ENCODE measurements around the gene MAD1L1. TPM values are rescaled to one million over a fixed set of nuclear protein-coding genes. Genes with fewer than 3 reads are reported as not detected.
"Not testable (repeated sequence)": the region's sequence is repeated elsewhere in the genome, so short reads cannot be mapped to it uniquely, and the experiment has no call there.

MAD1L1 gene
- total RNA-seq, 2 donors from 2014 or later = 81.3 to 115 TPM

GRCh38 chr7:1817061-1817712 is 415.6 kb downstream of the MAD1L1 start:
- DNase-seq (no peak), ATAC-seq (no peak)

GRCh38 chr7:1816451-1816850 is 416.3 kb downstream of the MAD1L1 start:
- H3K4me1 Mint-ChIP-seq = peaks cover 13% of the 10 kb centered on the region
- ATAC-seq = not testable (repeated sequence)

More at GRCh38 chr7:1817061-1817712, 415.6 kb downstream of the MAD1L1 start:
- Mint-ChIP-seq H3K4me3 (no peak overlapping the region), H3K27me3 (no peaks in the 10 kb centered on the region), H3K36me3 (ENCODE audit: low read depth) (no peaks in the 10 kb centered on the region), H3K4me1 (peaks cover 13% of the 10 kb centered on the region), H3K27ac (no peak overlapping the region)
- no peaks in the 10 kb centered on the region for H3K9me3 ChIP-seq (ENCODE audit: control insufficient read depth, low read length, poor library complexity, severe bottlenecking)

GRCh38 chr7:1815551-1816281 is 417.0 kb downstream of the MAD1L1 start:
- not testable (repeated sequence) for H3K36me3 Mint-ChIP-seq (ENCODE audit: low read depth); H3K27me3 Mint-ChIP-seq; H3K27ac Mint-ChIP-seq; H3K9me3 ChIP-seq (ENCODE audit: control insufficient read depth, low read length, poor library complexity, severe bottlenecking); ATAC-seq; DNase-seq; H3K4me3 Mint-ChIP-seq
- H3K4me1 Mint-ChIP-seq = peaks cover 11% of the 10 kb centered on the region

More at GRCh38 chr7:1816451-1816850, 416.3 kb downstream of the MAD1L1 start:
- not testable (repeated sequence) for H3K27me3 Mint-ChIP-seq; H3K9me3 ChIP-seq (ENCODE audit: control insufficient read depth, low read length, poor library complexity, severe bottlenecking); DNase-seq; H3K4me3 Mint-ChIP-seq; H3K27ac Mint-ChIP-seq; H3K36me3 Mint-ChIP-seq (ENCODE audit: low read depth)

GRCh38 chr7:1815051-1815481 is 417.7 kb downstream of the MAD1L1 start:
- no peaks in the 10 kb centered on the region for H3K27me3 Mint-ChIP-seq
- H3K4me3 Mint-ChIP-seq = no peak overlapping the region
- no peak overlapping the region for H3K27ac Mint-ChIP-seq
- no peaks in the 10 kb centered on the region for H3K9me3 ChIP-seq (ENCODE audit: control insufficient read depth, low read length, poor library complexity, severe bottlenecking)
- DNase-seq (no peak), ATAC-seq (no peak)
- H3K36me3 Mint-ChIP-seq (ENCODE audit: low read depth) = no peaks in the 10 kb centered on the region
- H3K4me1 Mint-ChIP-seq = peaks cover 9% of the 10 kb centered on the region

GRCh38 chr7:1814089-1814811 is 418.5 kb downstream of the MAD1L1 start:
- no peak overlapping the region for H3K4me3 Mint-ChIP-seq
- no peaks in the 10 kb centered on the region for H3K27me3 Mint-ChIP-seq
- no peak for ATAC-seq
- no peaks in the 10 kb centered on the region for H3K9me3 ChIP-seq (ENCODE audit: control insufficient read depth, low read length, poor library complexity, severe bottlenecking)
- DNase-seq = no peak
- H3K27ac Mint-ChIP-seq = no peak overlapping the region
- peaks cover 3% of the 10 kb centered on the region for H3K4me1 Mint-ChIP-seq
- no peaks in the 10 kb centered on the region for H3K36me3 Mint-ChIP-seq (ENCODE audit: low read depth)

- ATAC-seq (no peak), DNase-seq (no peak)
- H3K36me3 Mint-ChIP-seq (ENCODE audit: low read depth) = no peaks in the 10 kb centered on the region
These were observed 419.2 kb downstream of the MAD1L1 start for GRCh38 chr7:1813394-1814088.

GRCh38 chr7:1812509-1813393 is 420.0 kb downstream of the MAD1L1 start:
- no peaks in the 10 kb centered on the region for H3K4me1 Mint-ChIP-seq
- H3K4me3 Mint-ChIP-seq = no peak overlapping the region
- DNase-seq = no peak
- no peak for ATAC-seq
- H3K9me3 ChIP-seq (ENCODE audit: control insufficient read depth, low read length, poor library complexity, severe bottlenecking) = no peaks in the 10 kb centered on the region
- no peak overlapping the region for H3K27ac Mint-ChIP-seq
- peaks cover 4% of the 10 kb centered on the region for H3K27me3 Mint-ChIP-seq
- no peaks in the 10 kb centered on the region for H3K36me3 Mint-ChIP-seq (ENCODE audit: low read depth)

More at GRCh38 chr7:1813394-1814088, 419.2 kb downstream of the MAD1L1 start:
- no peak overlapping the region for H3K4me3 Mint-ChIP-seq
- H3K27me3 Mint-ChIP-seq = no peaks in the 10 kb centered on the region
- no peak overlapping the region for H3K27ac Mint-ChIP-seq
- no peaks in the 10 kb centered on the region for H3K9me3 ChIP-seq (ENCODE audit: control insufficient read depth, low read length, poor library complexity, severe bottlenecking)
- H3K4me1 Mint-ChIP-seq = no peaks in the 10 kb centered on the region

- DNase-seq (no peak), ATAC-seq (no peak)
- H3K9me3 ChIP-seq (ENCODE audit: control insufficient read depth, low read length, poor library complexity, severe bottlenecking) = no peaks in the 10 kb centered on the region
- H3K27me3 Mint-ChIP-seq = peaks cover 4% of the 10 kb centered on the region
- no peaks in the 10 kb centered on the region for H3K36me3 Mint-ChIP-seq (ENCODE audit: low read depth)
- H3K4me1 Mint-ChIP-seq = no peaks in the 10 kb centered on the region
- H3K27ac Mint-ChIP-seq = no peak overlapping the region
- H3K4me3 Mint-ChIP-seq = no peak overlapping the region
These were observed 420.8 kb downstream of the MAD1L1 start for GRCh38 chr7:1811850-1812508.

- no peak for ATAC-seq
- Mint-ChIP-seq H3K27ac (no peak overlapping the region), H3K36me3 (ENCODE audit: low read depth) (no peaks in the 10 kb centered on the region), H3K27me3 (peaks cover 9% of the 10 kb centered on the region), H3K4me3 (no peak overlapping the region), H3K4me1 (no peaks in the 10 kb centered on the region)
- no peaks in the 10 kb centered on the region for H3K9me3 ChIP-seq (ENCODE audit: control insufficient read depth, low read length, poor library complexity, severe bottlenecking)
- no peak for DNase-seq
These were observed 421.5 kb downstream of the MAD1L1 start for GRCh38 chr7:1810961-1811849.

- Mint-ChIP-seq H3K4me3 (no peak overlapping the region), H3K4me1 (no peaks in the 10 kb centered on the region), H3K27me3 (peaks cover 9% of the 10 kb centered on the region), H3K27ac (no peak overlapping the region), H3K36me3 (ENCODE audit: low read depth) (no peaks in the 10 kb centered on the region)
- no peaks in the 10 kb centered on the region for H3K9me3 ChIP-seq (ENCODE audit: control insufficient read depth, low read length, poor library complexity, severe bottlenecking)
- ATAC-seq = no peak
- no peak for DNase-seq
These were observed 422.2 kb downstream of the MAD1L1 start for GRCh38 chr7:1810521-1810920.

- Mint-ChIP-seq H3K4me1 (no peaks in the 10 kb centered on the region), H3K36me3 (ENCODE audit: low read depth) (no peaks in the 10 kb centered on the region), H3K27me3 (peaks cover 9% of the 10 kb centered on the region), H3K4me3 (no peak overlapping the region), H3K27ac (no peak overlapping the region)
- no peaks in the 10 kb centered on the region for H3K9me3 ChIP-seq (ENCODE audit: control insufficient read depth, low read length, poor library complexity, severe bottlenecking)
- no peak for ATAC-seq
- no peak for DNase-seq
These were observed 423.0 kb downstream of the MAD1L1 start for GRCh38 chr7:1809601-1810258.

All from T-helper 17 cell (primary cell).